NCI-H128 (cell line): ENCODE data around the gene SPAG9.

Experiments used
- DNase-seq: peaks from one replicate; lab custom pipeline; 2025; ENCODE audit not compliant: unreplicated experiment; lab: John Stamatoyannopoulos, UW

Gene SPAG9

GRCh38 chr17:50919321-50920040 is 201.2 kb downstream of the SPAG9 start:
- peak; percentile 84 for DNase-seq

- DNase-seq: no peak
These were observed 201.8 kb downstream of the SPAG9 start for GRCh38 chr17:50918933-50919296.

- no peak for DNase-seq
These were observed 202.4 kb downstream of the SPAG9 start for GRCh38 chr17:50918071-50918932.

GRCh38 chr17:50917418-50917743 is 203.3 kb downstream of the SPAG9 start:
- no peak for DNase-seq

- no peak for DNase-seq
These were observed 203.8 kb downstream of the SPAG9 start for GRCh38 chr17:50916708-50917417.

- DNase-seq: no peak
These were observed 204.5 kb downstream of the SPAG9 start for GRCh38 chr17:50916026-50916707.

- no peak for DNase-seq
These were observed 206.1 kb downstream of the SPAG9 start for GRCh38 chr17:50914505-50915063.

- no peak for DNase-seq
These were observed 207.5 kb downstream of the SPAG9 start for GRCh38 chr17:50913120-50913519.
